CD4-positive, alpha-beta T cell treated with Interleukin-6 at 100 ng/mL for 8 hours (primary cell): ENCODE measurements around the gene SBDS.
A peak's percentile ranks its signal among the peaks of the same experiment; 100 is the strongest.
"Not testable (repeated sequence)": the region's sequence is repeated elsewhere in the genome, so short reads cannot be mapped to it uniquely, and the experiment has no call there.

ENCODE experiments used
- DNase-seq: peaks from one replicate; pipeline ENCODE4 v3.0.0-alpha.2; 2020; ENCODE audit warnings: mixed read lengths, low spot score

SBDS gene

DNA sequence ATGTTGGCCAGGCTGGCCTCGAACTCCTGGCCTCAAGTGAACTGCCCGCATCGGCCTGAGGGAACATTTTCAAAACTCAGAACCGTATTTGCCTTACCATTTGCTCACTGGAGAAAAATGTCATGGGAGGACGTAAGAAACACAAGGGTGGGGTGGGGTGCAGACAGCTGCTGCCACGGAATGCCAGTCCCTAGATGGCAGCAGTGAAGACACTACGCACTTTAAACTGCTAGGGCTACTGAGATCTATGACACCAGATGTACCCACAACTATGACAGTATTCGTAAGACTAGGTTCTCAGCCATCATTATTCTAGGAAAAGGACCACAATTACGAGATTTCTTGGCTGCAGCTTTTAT, 716 bp downstream of the SBDS start:
- DNase-seq, result peak; percentile 55

DNA sequence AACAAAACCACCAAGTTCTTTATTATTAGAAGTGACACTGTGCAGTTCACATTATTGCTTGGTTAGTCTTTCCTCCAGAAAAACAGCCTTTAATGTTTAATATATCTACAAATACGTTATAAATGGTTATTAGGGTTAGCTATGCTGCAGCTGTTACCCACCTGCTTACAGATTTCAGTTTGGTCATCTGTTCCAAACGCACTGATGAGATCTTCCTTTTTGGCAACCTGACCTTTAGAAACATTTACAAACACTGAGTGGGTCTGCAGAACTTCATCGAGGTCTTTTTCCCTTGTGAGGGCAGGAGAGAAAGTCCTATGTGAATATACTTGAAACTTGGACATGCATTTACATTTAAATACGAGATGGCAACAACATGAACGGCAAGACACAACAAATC, 1.3 kb downstream of the SBDS start:
- not testable (repeated sequence) for DNase-seq

DNA sequence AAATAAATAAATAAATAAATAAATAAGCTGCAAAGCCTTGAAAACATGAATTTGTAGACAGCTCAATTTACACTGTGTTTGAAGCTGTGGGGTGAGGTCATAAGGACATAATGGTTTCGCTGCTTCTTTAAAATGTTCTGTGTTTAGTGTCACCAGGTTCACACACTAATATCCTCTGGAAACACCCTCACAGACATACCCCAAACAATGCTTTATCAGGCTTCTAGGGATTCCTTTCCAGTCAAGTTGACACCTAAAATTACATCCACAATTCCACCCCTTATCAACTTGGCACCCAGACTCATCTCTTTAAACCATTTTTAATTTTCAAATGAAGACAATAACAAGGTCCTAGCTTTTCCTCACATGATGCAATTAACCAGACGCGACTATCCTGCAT, 5.8 kb downstream of the SBDS start:
- DNase-seq, result not testable (repeated sequence)

DNA sequence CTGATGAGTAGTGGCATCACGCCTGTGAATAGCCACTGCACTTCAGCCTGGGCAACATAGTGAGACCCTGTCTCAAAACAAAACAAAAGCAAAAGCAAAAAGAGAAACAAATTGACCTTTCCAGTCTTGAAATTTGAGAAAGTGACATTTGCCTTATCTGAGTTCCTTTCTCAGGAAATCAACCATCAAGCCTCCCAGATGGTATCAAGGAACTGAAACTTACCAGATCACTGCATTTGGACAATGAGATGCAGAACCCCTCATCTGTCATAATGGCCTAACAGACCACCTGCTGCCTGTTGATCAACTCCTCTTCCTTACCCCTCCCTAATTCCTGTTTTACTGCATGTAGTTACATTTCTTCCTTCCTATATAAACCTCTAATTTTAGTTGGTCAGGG, 15.1 kb downstream of the SBDS start:
- DNase-seq, result not testable (repeated sequence)

DNA sequence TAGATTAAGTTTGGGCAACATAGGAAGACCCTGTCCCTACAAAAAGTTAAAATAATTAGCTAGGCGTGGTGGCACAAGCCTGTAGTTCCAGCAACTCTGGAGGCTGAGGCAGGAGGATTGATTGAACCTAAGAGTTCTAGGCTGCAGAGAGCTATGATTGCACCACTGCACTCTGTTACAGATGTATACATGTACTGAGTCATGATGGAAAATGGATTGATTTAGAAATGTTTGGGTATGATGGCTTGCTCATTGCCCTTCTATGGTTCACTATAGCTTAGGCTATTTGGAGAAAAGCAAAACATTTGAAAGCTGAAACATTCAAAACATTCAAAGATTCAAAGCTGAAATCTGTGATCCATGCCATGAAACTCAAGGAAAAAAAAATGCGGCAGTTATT, 16.4 kb downstream of the SBDS start:
- DNase-seq, result not testable (repeated sequence)

DNA sequence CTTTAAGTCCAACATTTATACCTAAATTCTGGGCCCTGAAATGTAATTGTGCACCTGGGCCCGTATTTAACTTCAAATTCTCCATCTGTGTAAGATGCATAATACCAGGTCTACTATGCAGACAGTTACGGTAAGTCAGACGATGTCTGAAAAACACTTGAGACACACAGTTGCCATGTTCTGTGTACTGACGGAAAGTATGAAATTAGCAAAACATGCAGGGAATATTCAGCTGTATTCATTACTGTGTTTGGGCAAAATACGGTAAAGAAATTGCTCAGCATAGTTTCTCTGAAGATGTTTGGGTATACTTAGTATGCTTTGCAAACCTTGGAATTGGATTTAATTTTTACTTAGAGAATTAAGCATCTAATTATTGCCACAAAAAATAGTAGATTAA, 17.1 kb downstream of the SBDS start:
- not testable (repeated sequence) for DNase-seq

DNA sequence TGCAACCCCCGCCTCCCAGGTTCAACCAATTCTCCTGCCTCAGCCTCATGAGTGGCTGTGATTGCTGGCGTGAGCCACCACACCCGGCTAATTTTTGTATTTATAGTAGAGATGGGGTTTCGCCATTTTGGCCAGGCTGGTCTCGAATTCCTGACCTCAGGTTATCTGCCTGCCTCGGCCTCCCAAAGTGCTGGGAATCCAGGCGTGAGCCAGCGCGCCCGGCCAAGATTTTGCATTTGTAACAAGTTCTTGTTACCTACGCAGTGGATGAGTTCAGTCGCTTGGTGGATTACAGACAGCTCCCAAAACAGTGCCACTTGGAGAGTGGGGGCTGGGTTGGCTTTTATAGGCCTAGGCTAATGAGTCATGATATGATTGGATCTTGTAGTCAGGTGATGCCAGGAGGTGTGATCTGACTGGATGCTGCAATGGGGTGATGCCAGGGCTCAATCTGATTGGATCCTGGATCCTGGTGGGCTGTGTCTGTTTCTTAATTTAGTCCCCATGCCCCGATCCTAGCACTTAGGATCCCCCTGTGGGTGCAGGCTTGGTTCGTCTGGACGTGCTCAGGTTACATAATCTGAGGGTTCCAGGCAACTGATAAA, 20.3 kb downstream of the SBDS start:
- no peak for DNase-seq

DNA sequence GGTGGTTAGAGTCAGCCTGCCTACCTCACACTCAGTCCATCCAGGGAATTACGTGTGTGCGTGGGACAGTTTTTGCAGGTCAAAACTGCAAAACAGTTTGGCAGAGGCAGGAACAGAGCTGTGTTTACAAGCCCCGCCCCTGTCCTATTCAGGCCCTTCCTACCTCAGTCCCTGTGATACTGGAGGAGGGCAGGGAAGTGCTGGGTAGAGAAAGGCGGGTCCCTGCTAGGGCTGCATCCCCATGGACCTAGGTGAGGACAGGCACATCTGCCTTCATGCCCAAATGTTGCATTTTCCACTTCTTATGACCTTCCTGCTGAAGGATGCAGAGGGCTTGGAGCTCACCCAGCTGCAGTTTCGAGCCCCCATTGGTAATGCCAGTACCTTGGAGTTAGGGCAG, 25.1 kb downstream of the SBDS start:
- no peak for DNase-seq

DNA sequence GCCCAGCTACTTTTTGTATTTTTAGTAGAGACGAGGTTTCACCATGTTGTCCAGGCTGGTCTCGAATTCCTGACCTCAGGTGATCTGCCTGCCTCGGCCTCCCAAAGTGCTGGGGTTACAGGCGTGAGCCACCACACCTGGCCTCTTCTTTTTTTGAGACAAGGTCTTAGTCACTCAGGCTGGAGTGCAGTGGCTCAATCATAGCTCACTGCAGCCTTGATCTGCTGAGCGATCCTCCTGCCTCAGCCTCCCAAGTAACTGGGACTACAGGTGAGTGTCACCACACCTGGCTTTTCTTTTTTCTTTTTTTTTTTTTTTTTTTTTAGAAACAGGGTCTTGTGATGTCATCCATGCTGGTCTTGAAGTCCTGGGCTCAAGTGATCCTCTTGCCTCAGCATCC, 26.4 kb downstream of the SBDS start:
- DNase-seq, result not testable (repeated sequence)

DNA sequence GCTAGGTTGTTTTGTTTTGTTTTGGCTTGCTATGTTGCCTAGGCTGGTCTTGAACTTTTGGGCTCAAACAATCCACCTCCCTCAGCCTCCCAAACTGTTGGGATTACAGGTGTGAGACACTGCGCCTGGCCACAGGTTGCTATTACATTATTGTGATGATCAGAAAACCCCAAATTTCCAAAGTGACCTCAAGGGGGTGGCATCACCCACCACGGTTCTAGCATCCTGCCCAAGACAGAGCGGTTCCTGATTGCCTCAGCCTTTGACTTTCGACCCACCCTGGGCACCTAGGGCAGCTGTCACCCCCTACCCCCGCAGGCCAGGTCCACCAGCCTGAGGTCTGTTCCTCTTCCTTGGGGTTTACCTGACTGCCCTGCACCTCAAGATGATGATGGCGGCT, 28.4 kb downstream of the SBDS start:
- no peak for DNase-seq

DNA sequence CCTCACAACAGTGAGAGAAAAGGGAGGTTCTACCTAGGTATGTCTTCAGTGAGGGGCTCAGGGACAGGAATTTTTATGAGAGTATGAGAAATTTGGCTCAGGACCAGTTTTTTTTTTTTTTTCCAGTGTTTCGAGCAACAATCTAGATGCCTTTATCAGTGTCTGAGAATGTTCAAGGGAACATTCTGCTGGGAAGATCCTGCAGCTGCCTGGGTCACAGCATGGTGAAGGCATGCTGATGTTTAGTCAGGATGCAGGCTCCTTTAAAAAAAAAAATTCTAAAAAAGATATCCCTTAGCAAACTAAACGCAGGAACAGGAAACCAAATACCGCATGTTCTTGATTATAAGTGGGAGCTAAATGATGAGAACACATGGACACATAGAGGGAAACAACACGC, 31.0 kb downstream of the SBDS start:
- no peak for DNase-seq

DNA sequence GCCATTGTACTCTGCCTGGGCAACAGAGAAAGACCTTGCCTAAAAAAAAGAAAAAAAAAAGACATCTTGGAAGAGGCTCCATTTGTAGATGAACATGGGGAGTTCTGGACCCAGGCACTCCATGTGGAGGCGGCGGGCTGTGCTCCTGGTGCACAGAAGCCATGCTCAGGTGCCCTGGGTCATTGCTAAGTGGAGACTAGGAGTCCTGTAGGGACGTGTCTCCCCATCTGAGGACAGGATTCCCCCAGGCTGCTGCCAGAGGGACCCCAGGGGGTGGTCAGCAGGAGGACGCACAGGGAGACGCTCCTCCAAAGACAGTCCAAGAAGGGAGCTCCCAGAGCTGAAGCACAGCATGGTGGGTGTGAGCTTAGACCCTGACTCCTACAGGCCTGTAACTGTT, 34.3 kb downstream of the SBDS start:
- DNase-seq, result no peak

DNA sequence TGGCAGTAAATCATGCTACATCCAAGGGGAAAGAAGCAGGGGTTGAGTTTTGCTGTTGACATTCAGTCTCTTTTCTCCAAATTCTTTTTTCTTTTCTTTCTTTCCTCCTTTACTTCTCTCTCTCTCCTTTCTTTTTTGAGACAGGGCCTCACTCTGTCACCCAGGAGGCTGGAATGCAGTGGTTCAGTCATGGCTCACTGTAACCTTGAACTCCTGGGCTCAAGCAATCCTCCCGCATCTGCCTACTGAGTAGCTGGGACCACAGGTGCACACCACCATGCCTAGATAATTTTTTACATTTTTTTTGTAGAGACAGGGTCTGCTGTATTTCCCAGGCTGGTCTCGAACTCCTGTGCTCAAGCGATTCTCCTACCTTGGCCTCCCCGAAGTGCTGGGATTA, 35.2 kb downstream of the SBDS start:
- DNase-seq, result no peak

DNA sequence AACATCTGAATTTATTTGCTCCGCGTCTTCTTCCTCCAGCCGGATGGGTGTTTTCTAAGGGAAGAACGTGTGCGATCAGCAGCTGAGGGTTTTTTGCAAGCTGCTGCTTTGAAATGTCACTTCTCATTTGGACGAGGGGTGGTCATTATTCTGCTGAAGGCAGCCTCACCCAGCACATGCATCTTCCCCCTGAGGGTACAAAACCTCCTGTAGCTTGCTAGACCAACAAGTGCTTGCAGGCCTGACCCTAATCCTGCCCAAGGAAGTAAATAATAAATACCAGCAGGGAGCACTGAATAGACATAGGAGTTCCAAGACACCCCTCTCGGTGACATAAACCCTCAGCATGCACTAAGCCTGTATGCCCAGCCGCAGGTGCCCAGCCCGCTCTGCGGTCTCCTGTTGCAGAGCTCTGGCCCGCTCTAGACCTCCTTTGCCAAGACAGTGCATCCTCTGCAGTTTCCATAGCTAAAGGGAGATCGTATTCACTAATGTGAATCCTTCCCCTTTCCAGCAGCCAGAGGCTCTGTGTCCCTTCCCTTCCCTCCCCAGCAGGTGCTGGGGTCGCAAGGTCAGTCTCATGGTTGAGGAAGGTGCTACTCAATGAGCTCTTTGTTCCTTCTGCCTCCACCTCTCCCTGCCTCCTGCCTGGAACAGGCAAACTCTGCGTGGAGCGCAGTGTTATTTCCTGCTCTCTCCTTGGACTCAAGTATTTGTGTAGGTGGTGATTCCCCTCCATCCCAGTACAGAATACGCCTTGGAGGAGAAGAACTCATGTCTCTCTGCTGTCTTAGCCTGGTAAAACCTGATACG, 36.6 kb downstream of the SBDS start:
- DNase-seq, result no peak

DNA sequence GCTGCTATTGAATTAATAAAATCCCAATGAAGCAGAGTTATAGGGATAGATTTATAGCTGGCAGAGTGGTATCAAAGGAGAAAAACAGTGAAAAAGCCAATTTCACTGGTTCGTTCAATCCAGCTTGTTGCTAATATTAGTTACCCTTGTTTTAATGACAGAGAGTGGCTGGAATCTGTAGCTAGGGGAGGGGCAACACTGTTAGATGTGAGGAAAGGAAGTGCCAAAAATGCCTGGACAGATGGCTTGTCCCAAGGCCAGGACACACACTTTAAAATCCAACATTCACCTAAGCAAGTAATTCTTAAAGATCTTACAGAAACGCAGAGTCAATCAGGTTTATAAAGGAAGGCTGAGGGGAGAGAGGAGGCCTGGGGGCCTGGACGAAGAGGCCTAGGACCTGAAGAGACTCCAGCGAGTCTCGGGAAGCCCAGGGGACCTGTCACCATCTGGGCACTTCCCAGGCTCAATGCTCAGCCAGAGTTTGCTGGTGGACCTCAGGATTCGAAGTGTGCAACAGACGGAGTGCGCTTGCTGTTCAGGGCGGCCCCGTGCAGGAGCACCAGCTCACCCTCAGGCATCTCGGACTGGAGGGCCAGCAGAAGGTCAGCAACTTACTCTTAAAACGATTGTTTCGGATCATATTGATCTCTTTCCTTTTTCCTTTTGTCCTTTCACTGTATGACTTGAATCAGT, 37.6 kb downstream of the SBDS start:
- DNase-seq, result no peak

DNA sequence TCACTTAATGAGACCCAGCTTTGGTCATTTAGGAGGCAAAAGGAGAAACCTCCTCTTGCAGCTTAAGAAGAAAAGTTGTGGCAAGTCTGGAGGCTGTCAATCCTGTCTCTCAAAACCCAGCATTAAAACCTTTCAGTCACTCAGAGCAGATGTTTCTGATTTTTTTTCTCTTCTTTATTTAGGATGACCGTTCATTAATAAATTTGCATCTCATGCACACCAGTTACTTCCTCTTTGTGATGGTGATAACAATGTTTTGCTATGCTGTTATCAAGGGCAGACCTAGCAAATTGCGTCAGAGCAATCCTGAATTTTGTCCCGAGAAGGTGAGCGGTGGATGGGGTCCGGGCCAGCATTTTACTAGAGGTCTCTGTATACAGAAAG, 42.4 kb downstream of the SBDS start:
- no peak for DNase-seq

DNA sequence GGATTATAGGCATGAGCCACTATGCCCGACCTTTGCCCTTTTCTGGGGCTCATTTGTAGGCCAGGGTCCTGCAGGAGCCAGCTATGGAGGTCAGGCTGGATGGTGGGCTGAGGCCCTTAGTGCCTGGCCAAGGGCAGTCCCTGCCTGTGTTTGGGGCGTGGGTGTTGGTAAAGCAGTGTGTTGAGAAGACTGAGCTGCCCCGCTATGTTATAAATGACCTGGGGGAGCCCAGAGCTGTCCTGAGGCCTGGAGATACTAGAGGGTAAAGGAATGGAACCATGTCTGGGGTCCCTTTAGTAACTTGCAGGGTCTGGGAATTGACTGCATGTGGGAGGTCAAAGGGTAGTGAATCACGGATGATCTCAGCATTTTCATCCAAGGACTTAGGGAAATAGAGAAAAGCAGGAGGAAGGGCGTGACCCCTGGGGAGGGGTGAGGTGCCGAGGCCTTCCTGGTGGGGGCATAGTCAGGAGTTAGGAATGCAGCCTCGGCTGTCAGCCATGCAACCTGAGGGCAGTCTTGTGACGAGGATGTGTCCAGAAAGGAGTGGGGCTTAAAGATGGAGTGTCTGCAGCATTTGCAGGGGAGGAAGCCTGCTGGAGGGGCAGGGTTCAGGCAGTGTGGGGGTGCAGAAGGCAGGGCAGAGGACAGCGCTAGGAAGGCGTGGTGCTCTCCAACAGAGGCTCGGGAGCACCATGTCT, 42.9 kb downstream of the SBDS start:
- DNase-seq, result no peak

DNA sequence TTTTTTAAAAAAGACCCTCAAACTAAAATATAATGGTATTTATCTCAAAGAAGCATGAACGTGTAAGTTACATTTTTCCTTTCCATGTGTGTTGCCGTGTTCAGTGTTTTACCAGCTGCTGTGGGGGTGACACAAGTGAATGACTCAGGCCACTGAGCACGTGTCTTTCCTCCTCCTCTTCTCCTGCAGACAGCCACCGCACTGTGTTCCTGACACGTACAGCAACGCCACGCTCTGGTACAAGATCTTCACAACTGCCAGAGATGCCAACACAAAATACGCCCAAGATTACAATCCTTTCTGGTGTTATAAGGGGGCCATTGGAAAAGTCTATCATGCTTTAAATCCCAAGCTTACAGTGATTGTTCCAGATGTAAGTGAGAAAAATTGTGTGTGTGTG, 44.6 kb downstream of the SBDS start:
- DNase-seq, result no peak

DNA sequence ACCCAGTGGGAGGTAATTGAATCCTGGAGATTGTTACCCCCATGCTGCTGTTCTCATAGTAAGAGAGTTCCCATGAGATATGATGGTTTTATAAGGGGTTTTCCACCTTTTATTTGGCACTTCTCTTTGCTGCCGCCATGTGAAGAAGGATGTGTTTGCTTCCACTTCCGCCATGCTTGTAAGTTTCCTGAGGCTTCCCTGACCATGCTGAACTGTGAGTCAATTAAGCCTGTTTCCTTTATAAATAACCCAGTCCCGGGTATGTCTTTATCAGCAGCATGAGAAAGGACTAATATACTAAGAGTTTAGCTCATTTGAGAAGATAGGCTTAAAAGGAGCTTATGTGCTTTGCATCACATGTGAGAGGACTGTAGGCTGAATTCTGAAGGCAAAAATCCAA, 45.1 kb downstream of the SBDS start:
- DNase-seq, result no peak

DNA sequence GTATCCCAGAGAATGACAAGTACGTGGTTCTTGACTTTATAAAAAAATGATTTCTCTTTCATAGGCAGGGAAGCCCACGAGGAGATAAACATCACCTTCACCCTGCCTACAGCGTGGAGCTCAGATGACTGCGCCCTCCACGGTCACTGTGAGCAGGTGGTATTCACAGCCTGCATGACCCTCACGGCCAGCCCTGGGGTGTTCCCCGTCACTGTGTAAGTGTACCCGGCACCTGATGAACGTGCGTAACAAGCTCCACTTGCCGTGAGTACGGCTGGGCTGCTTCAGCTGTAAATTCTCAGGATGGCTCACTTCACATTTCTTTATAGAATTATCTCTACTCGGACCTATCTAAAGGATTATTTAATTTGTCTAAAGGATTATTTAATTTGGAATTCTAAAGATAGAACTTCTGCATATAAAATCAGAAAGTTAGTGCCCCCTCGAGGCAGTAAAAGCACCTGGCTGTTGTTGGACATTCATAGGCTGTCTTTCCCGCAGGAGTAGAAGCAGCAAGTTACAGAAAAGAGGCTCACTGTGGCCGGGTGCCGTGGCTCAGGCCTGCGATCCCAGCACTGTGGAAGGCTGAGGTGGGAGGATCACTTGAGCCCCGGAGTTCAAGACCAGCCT, 46.8 kb downstream of the SBDS start:
- DNase-seq, result no peak

DNA sequence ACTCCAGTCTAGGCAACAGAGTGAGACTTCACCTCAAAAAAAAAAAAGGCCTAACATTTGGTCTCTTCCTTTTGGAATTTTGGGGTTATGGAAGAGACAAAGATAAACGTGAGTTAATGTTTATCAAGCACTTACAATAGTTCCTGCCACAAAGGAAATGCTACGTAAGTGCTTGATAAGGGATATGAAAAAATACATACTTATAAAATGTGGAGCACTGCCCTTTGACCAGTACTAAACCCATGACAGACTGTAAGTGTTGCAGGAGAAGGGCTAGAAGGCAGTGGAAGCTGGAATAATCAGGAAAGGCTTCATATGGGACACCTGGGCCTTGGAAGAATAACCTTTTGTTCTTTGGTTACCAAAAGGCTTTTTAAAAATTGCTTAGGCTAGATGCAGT, 48.8 kb downstream of the SBDS start:
- DNase-seq, result no peak

DNA sequence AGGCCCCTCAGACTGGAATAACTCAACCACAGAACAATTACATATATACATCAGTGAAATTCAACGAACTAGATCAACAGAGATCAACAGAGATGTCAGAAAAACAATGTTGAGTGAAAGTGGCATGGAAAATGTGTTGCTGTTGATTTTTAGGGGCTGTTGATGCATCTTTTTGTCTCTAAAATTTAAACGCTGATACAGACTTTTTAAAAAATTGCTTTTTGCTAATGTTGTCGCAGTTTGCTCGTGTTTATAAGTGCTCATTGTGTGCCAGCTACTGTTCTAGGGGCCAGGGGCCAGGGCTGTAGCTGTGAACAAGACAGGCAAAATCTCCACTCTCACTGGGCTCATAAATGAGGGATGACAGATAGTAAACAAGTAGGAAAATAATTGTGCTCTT, 56.1 kb downstream of the SBDS start:
- DNase-seq, result no peak
